ENCODE results near the gene PI4KA. TPM values are rescaled to one million over a fixed set of nuclear protein-coding genes. Genes with fewer than 3 reads are reported as not detected.

Gene PI4KA
- total and polyA plus RNA-seq, 2 of the 13 experiments (the other 11 are each of a cell fraction or from before 2014, with no cell fraction given) = 27.4 to 56.4 TPM

GRCh38 chr22:20885557-20886323, 27.1 kb upstream of the PI4KA start (continued):
- no peak for TF ChIP-seq HNF1A (IDR thresholded peaks at IDR 0.05; ENCODE audit: low read depth)
- peak; percentile 70; the same call in 1 of the 2 replicates for TF ChIP-seq HNF1A (CRISPR knock-in tag; IDR thresholded peaks at IDR 0.05; ENCODE audit: borderline replicate concordance)
- TF ChIP-seq THRA (CRISPR knock-in tag; IDR thresholded peaks at IDR 0.05; ENCODE audit: borderline replicate concordance) = peak; percentile 71; the same call in 1 of the 2 replicates
- no peak for TF ChIP-seq ZBTB2 (CRISPR knock-in tag; IDR thresholded peaks at IDR 0.05; ENCODE audit: low read depth)
- no peak for TF ChIP-seq FOXM1 (CRISPR knock-in tag; IDR thresholded peaks at IDR 0.05)
- TF ChIP-seq SMC3 (IDR thresholded peaks at IDR 0.05; ENCODE audit: low read length) = peak; percentile 73
- no peak for TF ChIP-seq SSRP1 (CRISPR knock-in tag; IDR thresholded peaks at IDR 0.05)
- TF ChIP-seq SETDB1 (CRISPR knock-in tag; IDR thresholded peaks at IDR 0.05; ENCODE audit: borderline replicate concordance) = no peak
- no peak for TF ChIP-seq HNF4G (IDR thresholded peaks at IDR 0.05; ENCODE audit: borderline replicate concordance, low read depth, low read length)
- peak; percentile 77; the same call in 1 of the 2 replicates for TF ChIP-seq HNF4G (CRISPR knock-in tag; IDR thresholded peaks at IDR 0.05; ENCODE audit: borderline replicate concordance, low read depth)
- TF ChIP-seq TBX2 (CRISPR knock-in tag; IDR thresholded peaks at IDR 0.05; ENCODE audit: borderline replicate concordance) = peak; percentile 69
- 0 out of 2 replicates have a peak, but pooled peaks have one; percentile 30 for TF ChIP-seq IRF9 (CRISPR knock-in tag; IDR thresholded peaks at IDR 0.05; ENCODE audit: borderline replicate concordance)
- TF ChIP-seq ZNF180 (CRISPR knock-in tag; IDR thresholded peaks at IDR 0.05; ENCODE audit: borderline replicate concordance, low read depth) = no peak
- TF ChIP-seq MTF1 (CRISPR knock-in tag; IDR thresholded peaks at IDR 0.05) = no peak
- TF ChIP-seq TFE3 (CRISPR knock-in tag; IDR thresholded peaks at IDR 0.05) = 0 out of 2 replicates have a peak, but pooled peaks have one; percentile 42
- no peak for TF ChIP-seq TERF1 (CRISPR knock-in tag; IDR thresholded peaks at IDR 0.05)
- TF ChIP-seq KLF16 (CRISPR knock-in tag; IDR thresholded peaks at IDR 0.05) = peak in 1 of 2 experiments; percentile 86; a peak in 2 of 4 replicates

Measured in HepG2 (cell line).